ENCODE measurements around the gene MARCHF10.

Gene MARCHF10

DNA sequence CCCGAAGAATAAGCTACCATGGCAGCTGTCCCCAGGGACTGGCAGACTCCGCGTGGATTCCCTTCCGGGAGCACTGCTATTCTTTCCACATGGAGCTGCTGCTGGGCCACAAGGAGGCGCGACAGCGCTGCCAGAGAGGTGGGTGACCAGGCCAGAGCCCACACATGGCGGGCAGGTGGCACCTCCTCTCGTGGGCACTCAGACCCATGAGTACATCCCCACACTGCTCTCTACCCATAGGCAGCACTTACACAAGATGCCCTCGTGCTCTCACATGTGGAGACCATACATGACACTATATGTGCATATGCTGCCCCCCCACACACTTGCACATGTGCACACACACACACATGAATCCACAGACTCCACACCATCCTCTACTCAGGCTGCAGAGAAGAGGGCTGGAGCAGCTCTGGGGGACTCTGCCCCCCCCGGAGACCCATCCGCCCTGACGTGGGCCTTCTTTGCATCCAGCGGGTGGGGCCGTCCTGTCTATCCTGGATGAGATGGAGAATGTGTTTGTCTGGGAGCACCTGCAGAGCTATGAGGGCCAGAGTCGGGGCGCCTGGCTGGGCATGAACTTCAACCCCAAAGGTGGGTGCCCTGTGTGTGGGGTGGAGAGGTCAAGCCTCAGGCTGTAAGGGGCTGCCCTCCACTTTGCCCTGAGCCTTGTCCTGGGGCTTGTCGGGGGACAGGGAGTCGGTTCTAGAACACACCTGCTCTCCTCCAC lies 117.8 kb downstream of the MARCHF10 start:
- DNase-seq (ENCODE audit: low read depth in 1 of 2, low spot score in 1 of 2): no peak
- no peak for TF ChIP-seq JUND (IDR thresholded peaks at IDR 0.05; ENCODE audit: low read depth)
- in situ Hi-C loops (cut with HindIII; ENCODE audit: low pct_unique_long_range_greater_than_20kb, low sequenced_read_pairs): no loop called here

DNA sequence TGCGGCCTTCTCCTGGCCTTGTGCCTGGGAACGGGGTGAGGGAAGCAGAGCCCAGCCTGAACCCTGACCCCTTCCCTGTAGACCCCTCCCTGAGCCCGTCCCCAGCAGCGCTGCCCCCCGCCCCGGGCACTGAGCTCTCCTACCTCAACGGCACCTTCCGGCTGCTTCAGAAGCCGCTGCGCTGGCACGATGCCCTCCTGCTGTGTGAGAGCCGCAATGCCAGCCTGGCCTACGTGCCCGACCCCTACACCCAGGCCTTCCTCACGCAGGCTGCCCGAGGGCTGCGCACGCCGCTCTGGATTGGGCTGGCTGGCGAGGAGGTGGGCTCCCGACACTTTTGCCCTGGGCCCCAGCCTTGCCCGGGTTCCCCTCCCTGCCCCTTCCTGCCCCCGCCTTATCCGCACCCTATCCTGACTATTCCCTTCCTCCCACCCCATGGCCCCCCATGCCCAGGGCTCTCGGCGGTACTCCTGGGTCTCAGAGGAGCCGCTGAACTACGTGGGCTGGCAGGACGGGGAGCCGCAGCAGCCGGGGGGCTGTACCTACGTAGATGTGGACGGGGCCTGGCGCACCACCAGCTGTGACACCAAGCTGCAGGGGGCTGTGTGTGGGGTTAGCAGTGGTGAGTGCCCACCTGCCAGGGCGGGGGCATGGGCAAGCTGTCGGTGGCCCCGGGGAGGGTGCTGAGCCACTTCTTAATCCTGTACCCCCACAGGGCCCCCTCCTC lies 118.5 kb downstream of the MARCHF10 start:
- DNase-seq (ENCODE audit: low read depth in 1 of 2, low spot score in 1 of 2): no peak
- in situ Hi-C loops (cut with HindIII; ENCODE audit: low pct_unique_long_range_greater_than_20kb, low sequenced_read_pairs): no loop called here
- no peak for TF ChIP-seq JUND (IDR thresholded peaks at IDR 0.05; ENCODE audit: low read depth)

DNA sequence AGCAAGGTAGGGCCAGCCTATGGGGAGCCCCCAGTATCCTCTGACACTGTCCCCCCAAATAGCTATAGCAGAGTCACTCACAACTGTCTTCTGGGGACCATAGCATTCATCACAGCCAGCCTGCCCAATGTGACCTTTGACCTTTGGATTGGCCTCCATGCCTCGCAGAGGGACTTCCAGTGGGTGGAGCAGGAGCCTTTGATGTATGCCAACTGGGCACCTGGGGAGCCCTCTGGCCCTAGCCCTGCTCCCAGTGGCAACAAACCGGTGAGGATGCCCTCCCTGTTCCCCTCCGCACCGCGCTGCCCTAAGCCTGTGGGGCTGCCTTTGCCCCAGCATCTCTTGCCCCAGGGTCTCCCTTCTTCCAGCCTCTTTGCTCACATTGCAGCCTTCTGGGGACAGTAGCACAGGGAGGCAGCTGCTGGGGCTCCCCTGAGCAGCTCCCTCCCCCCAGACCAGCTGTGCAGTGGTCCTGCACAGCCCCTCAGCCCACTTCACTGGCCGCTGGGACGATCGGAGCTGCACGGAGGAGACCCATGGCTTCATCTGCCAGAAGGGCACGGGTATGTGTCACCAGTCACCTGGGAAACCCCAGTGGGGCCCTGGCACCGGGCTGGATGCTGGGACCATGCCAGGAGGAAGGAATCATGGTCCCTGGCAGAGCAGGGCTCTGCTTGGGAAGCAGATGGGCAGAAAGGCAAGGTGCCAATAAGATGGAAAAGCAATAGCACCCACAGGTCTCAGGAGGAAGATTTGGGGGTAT lies 119.5 kb downstream of the MARCHF10 start:
- no peak for TF ChIP-seq JUND (IDR thresholded peaks at IDR 0.05; ENCODE audit: low read depth)
- in situ Hi-C loops (cut with HindIII; ENCODE audit: low pct_unique_long_range_greater_than_20kb, low sequenced_read_pairs): no loop called here

DNA sequence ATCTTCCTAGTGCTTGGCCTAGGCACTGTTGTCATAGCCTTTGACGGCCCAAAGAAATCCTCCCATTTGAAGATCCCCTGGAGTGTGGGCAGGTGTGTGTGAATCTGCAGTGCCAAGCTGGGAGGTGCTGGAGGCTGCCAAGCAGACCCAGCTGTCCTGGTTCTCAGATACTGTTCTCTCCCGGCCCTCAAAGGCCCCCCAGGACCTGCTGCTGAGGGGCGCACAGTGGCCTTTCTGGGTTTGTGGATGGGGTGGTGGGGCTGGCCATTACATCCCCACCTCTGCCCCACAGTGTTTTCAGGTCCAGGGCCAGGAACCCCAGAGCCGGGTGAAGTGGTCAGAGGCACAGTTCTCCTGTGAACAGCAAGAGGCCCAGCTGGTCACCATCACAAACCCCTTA lies 120.1 kb downstream of the MARCHF10 start:
- TF ChIP-seq JUND (IDR thresholded peaks at IDR 0.05; ENCODE audit: low read depth): no peak
- in situ Hi-C loops (cut with HindIII; ENCODE audit: low pct_unique_long_range_greater_than_20kb, low sequenced_read_pairs): no loop called here
- no peak for DNase-seq (ENCODE audit: low read depth in 1 of 2, low spot score in 1 of 2)

More for the DNA sequence above, 119.5 kb downstream of the MARCHF10 start:
- DNase-seq (ENCODE audit: low read depth in 1 of 2, low spot score in 1 of 2): no peak

DNA sequence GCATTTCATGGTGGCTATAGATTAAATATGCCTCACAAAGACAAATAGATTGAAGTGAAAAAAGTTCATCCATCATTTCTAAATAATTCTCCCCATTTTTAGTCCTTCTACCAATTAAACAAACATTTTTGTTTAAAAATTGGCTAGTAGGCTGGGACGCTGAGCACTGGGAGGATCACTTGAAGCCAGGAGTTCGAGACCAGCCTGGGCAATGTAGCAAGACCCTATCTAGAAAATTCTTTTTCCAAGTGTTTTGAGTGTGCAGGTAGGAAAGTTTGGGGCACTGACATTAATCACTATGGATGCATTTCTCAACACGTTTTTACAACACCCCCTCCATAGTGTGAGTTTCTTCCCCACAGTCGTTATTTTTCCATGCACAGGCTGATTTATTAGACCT lies 123.9 kb downstream of the MARCHF10 start:
- no peak for TF ChIP-seq JUND (IDR thresholded peaks at IDR 0.05; ENCODE audit: low read depth)
- no peak for DNase-seq (ENCODE audit: low read depth in 1 of 2, low spot score in 1 of 2)
- in situ Hi-C loops (cut with HindIII; ENCODE audit: low pct_unique_long_range_greater_than_20kb, low sequenced_read_pairs): no loop called here

DNA sequence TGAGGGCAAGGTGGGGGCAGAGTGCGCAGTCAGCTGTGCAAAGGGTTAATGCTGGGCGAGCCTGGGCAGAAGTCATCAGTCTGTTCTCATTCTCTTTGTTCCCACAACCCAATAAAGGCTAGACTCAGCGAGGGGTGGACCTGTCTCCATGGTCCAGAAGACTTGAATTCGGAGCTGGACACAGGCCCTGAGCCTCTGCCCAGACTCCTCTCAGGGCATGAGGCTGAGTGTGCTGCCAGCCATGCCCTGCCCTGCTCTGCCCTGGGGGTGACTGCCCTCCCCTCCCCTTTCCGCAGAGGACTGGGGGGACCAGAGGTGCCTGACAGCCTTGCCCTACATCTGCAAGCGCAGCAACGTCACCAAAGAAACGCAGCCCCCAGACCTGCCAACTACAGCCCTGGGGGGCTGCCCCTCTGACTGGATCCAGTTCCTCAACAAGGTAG lies 126.2 kb downstream of the MARCHF10 start:
- no peak for DNase-seq (ENCODE audit: low read depth in 1 of 2, low spot score in 1 of 2)
- in situ Hi-C loops (cut with HindIII; ENCODE audit: low pct_unique_long_range_greater_than_20kb, low sequenced_read_pairs): no loop called here
- no peak for TF ChIP-seq JUND (IDR thresholded peaks at IDR 0.05; ENCODE audit: low read depth)

DNA sequence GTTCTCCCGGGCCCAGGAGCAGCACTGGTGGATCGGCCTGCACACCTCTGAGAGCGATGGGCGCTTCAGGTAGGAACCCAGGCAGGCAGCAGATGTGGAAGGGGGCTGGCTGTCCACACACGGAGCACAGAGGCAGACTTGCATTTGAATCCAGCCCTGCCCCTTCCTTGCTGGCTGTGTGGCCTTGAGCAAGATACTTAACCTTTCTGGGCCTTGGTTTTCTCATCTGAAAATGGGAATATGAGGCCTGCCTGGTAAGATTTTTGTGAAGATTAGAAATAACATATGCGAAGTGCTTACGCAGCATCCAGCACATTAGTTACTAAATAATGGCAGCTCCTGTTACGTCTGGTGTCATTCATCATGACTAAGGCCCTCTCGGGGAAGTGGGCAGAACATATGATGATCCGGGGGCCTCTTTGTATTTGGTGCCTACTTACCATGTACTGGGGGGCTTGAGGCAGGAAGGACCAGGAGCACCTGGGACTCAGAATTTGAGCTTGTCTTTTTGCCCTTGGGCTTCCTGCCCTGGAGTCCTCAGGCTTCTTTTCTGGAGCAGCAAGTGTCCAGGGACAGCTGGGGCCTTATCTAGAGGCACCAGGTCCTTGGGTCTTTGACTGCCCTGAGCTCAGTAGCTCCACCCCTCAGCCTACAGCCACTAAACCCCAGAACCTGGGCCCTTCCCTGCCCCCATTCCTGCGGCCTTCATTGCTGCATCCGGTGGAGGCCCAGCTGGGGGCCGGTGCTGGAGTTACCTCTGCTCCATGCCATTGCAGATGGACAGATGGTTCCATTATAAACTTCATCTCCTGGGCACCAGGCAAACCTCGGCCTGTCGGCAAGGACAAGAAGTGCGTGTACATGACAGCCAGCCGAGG lies 126.8 kb downstream of the MARCHF10 start:
- DNase-seq (ENCODE audit: low read depth in 1 of 2, low spot score in 1 of 2): no peak
- no peak for TF ChIP-seq JUND (IDR thresholded peaks at IDR 0.05; ENCODE audit: low read depth)
- in situ Hi-C loops (cut with HindIII; ENCODE audit: low pct_unique_long_range_greater_than_20kb, low sequenced_read_pairs): no loop called here

DNA sequence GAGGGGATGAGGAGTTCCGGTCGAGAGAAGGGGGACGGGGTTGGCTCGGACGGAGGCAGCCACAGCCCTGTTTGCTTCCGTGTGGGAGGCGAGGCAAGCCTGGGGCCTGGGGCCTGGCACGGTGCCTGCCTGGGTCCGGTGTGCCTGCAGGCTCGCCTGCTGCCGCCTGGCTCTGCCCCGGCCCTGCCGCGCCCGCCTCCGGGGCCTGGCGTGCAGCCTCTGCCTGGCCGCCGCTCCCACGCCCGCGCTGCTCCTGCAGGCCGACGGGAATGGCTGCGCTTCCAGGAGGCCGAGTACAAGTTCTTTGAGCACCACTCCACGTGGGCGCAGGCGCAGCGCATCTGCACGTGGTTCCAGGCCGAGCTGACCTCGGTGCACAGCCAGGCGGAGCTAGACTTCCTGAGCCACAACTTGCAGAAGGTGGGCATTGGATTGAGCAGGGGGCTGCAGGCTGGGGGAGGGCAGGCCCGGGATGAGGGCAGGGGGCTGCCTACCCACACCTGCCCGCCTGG lies 127.5 kb downstream of the MARCHF10 start:
- in situ Hi-C loops (cut with HindIII; ENCODE audit: low pct_unique_long_range_greater_than_20kb, low sequenced_read_pairs): no loop called here
- no peak for TF ChIP-seq JUND (IDR thresholded peaks at IDR 0.05; ENCODE audit: low read depth)
- no peak for DNase-seq (ENCODE audit: low read depth in 1 of 2, low spot score in 1 of 2)

DNA sequence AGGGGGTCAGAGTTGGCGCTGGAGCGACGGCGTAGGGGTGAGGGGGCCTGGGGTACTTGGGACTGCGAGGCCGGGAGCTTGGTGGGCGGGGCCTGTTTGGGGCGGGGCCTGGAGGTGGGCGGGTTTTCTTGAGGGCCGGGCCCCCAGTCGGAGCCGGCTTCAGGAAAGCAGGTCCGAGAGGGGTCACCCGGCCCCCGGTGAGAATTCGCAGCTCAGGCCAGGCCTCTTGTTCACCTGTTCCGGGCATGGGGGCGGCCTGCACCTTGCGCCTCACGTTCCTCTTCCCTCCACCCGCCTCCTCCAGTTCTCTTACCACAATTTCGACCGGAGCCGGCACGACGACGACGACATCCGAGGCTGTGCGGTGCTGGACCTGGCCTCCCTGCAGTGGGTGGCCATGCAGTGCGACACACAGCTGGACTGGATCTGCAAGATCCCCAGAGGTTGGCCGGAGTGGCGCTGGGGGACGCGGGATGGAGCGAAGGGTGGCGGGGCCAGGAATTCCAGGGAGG lies 128.2 kb downstream of the MARCHF10 start:
- no peak for TF ChIP-seq JUND (IDR thresholded peaks at IDR 0.05; ENCODE audit: low read depth)
- in situ Hi-C loops (cut with HindIII; ENCODE audit: low pct_unique_long_range_greater_than_20kb, low sequenced_read_pairs): no loop called here
- no peak for DNase-seq (ENCODE audit: low read depth in 1 of 2, low spot score in 1 of 2)

DNA sequence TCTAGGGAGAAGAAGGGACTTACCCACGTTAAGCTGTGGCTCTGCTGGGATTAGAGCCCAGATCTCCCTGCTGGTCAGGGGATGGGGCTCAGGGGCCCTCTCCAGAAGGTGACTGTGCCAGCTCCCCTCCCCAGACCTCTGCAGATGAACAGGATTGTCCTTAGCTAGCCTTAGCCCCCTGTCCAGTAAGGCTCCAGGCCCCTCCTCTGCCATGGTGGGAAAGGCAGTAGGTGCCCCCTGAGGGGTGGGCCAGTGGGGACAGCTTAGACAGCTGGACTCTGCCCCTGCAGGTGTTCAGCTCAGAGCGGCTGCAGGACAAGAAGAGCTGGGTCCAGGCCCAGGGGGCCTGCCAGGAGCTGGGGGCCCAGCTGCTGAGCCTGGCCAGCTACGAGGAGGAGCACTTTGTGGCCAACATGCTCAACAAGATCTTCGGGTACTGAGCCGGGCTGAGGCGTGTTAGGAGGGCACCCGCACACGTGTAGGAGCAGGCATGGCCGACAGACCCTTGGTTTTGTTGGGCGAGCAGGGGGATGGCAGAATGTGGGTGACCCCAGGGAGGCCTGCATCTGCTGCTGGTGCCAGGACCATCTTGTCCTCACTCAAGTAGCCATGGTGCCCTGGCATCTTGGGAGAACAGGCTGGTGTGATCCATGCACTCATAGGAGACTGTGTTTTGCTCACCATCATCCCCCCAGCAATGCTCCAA lies 129.7 kb downstream of the MARCHF10 start:
- DNase-seq (ENCODE audit: low read depth in 1 of 2, low spot score in 1 of 2): no peak
- TF ChIP-seq JUND (IDR thresholded peaks at IDR 0.05; ENCODE audit: low read depth): no peak
- in situ Hi-C loops (cut with HindIII; ENCODE audit: low pct_unique_long_range_greater_than_20kb, low sequenced_read_pairs): no loop called here

DNA sequence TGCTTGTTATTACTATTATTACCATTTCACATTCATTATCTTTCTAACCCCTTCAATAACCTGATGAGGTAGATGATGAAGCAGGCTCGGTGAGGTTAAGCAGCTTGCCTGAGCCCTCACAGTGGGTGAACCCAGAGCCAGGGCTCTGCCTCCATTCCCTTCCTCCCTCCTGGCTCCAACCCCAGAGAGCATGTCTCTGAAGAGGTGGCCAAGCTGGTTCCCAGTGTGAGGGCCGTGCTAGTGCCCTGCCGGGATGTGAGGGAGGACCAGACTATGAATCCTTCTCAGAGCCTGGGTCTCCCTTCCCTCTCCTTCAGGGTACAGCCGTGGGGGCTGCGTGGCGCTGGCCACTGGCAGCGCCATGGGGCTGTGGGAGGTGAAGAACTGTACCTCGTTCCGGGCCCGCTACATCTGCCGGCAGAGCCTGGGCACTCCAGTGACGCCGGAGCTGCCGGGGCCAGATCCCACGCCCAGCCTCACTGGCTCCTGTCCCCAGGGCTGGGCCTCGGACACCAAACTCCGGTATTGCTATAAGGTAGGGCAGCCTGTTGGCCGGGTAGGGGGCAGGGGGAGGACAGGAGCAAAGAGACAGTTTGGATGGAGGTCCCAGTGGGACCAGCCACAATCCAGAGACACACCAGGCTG lies 131.0 kb downstream of the MARCHF10 start:
- no peak for TF ChIP-seq JUND (IDR thresholded peaks at IDR 0.05; ENCODE audit: low read depth)
- in situ Hi-C loops (cut with HindIII; ENCODE audit: low pct_unique_long_range_greater_than_20kb, low sequenced_read_pairs): no loop called here
- DNase-seq (ENCODE audit: low read depth in 1 of 2, low spot score in 1 of 2): no peak
